DND-41 (cell line): ENCODE results near the gene PROM2.

Source experiments
- ATAC-seq: fragments of 200-7000 bp; cut with Tn5 transposase; 3 replicates; pipeline ENCODE4 v1.9.1; 2021; ENCODE audit warnings: low read depth; ENCODE audit not compliant: insufficient read depth
- DNase-seq: peaks from one replicate; pipeline ENCODE4 v3.0.0-alpha.2; 2020
- H2AFZ ChIP-seq: 2 replicates; pipeline ENCODE4 v1.6.0; 2012; ENCODE audit warnings: low read depth, low read length
- H3K27ac ChIP-seq: 2 replicates; pipeline ENCODE4 v1.5.1; 2012; ENCODE audit warnings: low read length, inconsistent platforms
- H3K27me3 ChIP-seq: fragments of 200-600 bp; sonication (generic); 2 replicates; pipeline ENCODE4 v1.6.0; 2012; ENCODE audit warnings: low read length, mild to moderate bottlenecking, inconsistent platforms; ENCODE audit not compliant: insufficient read depth, poor library complexity
- H3K36me3 ChIP-seq: 2 replicates; pipeline ENCODE4 v1.5.1; 2012; ENCODE audit warnings: low read length, inconsistent platforms; ENCODE audit not compliant: insufficient read depth
- H3K4me1 ChIP-seq: 2 replicates; pipeline ENCODE4 v1.5.1; 2012; ENCODE audit warnings: mild to moderate bottlenecking, low read length; ENCODE audit not compliant: insufficient read depth
- H3K4me2 ChIP-seq: 2 replicates; pipeline ENCODE4 v1.6.0; 2012; ENCODE audit warnings: mild to moderate bottlenecking, moderate library complexity, low read length, inconsistent platforms; ENCODE audit not compliant: insufficient read depth
- H3K4me3 ChIP-seq, 2 experiments: fragments of 200-600 bp in 1 of 2; shearing (Covaris generic) in 1 of 2; 2 replicates each; pipeline ENCODE4 v1.5.1; 2012 to 2016; ENCODE audit warnings: inconsistent platforms in 2 of 2, low read length in 2 of 2, mild to moderate bottlenecking in 2 of 2, low read depth in 1 of 2, moderate library complexity in 1 of 2
- H3K79me2 ChIP-seq: 2 replicates; pipeline ENCODE4 v1.6.0; 2012; ENCODE audit warnings: low read length, inconsistent platforms; ENCODE audit not compliant: insufficient read depth
- H3K9ac ChIP-seq: 2 replicates; pipeline ENCODE4 v1.6.0; 2012; ENCODE audit warnings: low read depth, mild to moderate bottlenecking, inconsistent platforms, low read length, moderate library complexity
- H3K9me3 ChIP-seq: 2 replicates; pipeline ENCODE4 v1.5.1; 2012; ENCODE audit warnings: low read length, moderate library complexity, mild to moderate bottlenecking, inconsistent platforms; ENCODE audit not compliant: insufficient read depth, severe bottlenecking
- H4K20me1 ChIP-seq: 2 replicates; pipeline ENCODE4 v1.6.0; 2012; ENCODE audit warnings: low read length; ENCODE audit not compliant: insufficient read depth
- EZH2 ChIP-seq: IDR thresholded peaks from 3 replicates; pipeline ENCODE4 v1.6.1; 2012; ENCODE audit warnings: borderline replicate concordance, low read depth, mild to moderate bottlenecking, moderate library complexity, low read length, inconsistent platforms; ENCODE audit not compliant: severe bottlenecking
- TF ChIP-seq, protein P1 (sequence below): IDR thresholded peaks from 2 replicates; pipeline ENCODE4 v1.5.1; 2012; ENCODE audit warnings: borderline replicate concordance, low read length, moderate library complexity, mild to moderate bottlenecking; ENCODE audit not compliant: poor library complexity, severe bottlenecking; ENCODE audit errors: extremely low read depth

The PROM2 gene

DNA sequence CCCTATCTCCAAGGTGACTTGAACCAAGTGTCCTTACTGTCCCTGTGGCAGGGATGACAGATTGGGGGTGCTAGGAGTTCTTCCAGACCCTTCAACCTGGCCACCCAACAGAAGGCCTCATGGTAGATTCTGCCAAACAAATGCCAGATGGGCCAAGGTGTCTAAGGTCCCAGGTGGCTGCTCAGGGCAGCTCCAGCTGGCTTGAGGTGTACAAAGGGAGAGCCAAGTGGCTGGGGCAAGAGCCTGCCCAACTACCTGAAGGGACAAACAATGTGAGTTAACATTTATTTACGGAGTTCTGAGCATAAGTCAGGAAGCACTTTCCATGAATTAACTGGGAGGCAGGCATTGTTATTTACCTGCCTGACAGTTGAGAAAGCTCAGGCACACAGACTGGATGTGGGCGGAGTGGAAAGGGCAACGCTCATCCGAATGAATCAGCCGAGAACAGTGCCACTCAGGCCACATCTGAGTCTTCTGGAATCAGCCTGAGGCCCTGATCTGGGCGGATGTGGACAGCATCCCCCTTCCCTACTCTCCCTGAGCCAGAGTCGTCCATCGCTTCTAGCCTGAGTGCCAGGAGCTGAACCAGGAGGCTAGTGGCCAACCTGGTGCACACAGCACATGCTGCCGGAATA, 18.5 kb downstream of the PROM2 start:
- no peak overlapping the region for H3K4me2 ChIP-seq
- ATAC-seq (no peak), DNase-seq (no peak)
- no peak overlapping the region for H3K27ac ChIP-seq
- no peaks in the 10 kb centered on the region for H4K20me1 ChIP-seq
- H3K4me1 ChIP-seq, result peaks cover 14% of the 10 kb centered on the region
- TF ChIP-seq EZH2, result no peak
- TF ChIP-seq, protein P1, sequence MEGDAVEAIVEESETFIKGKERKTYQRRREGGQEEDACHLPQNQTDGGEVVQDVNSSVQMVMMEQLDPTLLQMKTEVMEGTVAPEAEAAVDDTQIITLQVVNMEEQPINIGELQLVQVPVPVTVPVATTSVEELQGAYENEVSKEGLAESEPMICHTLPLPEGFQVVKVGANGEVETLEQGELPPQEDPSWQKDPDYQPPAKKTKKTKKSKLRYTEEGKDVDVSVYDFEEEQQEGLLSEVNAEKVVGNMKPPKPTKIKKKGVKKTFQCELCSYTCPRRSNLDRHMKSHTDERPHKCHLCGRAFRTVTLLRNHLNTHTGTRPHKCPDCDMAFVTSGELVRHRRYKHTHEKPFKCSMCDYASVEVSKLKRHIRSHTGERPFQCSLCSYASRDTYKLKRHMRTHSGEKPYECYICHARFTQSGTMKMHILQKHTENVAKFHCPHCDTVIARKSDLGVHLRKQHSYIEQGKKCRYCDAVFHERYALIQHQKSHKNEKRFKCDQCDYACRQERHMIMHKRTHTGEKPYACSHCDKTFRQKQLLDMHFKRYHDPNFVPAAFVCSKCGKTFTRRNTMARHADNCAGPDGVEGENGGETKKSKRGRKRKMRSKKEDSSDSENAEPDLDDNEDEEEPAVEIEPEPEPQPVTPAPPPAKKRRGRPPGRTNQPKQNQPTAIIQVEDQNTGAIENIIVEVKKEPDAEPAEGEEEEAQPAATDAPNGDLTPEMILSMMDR, result no peak
- peaks cover 12% of the 10 kb centered on the region for H3K9me3 ChIP-seq
- 0 out of 2 replicates have a peak, but pooled peaks cover 4% of the 10 kb centered on the region for H3K79me2 ChIP-seq
- no peak overlapping the region for H3K4me3 ChIP-seq
- no peaks in the 10 kb centered on the region for H3K36me3 ChIP-seq
- no peak overlapping the region for H3K9ac ChIP-seq
- no peaks in the 10 kb centered on the region for H3K27me3 ChIP-seq
- no peak overlapping the region for H2AFZ ChIP-seq

DNA sequence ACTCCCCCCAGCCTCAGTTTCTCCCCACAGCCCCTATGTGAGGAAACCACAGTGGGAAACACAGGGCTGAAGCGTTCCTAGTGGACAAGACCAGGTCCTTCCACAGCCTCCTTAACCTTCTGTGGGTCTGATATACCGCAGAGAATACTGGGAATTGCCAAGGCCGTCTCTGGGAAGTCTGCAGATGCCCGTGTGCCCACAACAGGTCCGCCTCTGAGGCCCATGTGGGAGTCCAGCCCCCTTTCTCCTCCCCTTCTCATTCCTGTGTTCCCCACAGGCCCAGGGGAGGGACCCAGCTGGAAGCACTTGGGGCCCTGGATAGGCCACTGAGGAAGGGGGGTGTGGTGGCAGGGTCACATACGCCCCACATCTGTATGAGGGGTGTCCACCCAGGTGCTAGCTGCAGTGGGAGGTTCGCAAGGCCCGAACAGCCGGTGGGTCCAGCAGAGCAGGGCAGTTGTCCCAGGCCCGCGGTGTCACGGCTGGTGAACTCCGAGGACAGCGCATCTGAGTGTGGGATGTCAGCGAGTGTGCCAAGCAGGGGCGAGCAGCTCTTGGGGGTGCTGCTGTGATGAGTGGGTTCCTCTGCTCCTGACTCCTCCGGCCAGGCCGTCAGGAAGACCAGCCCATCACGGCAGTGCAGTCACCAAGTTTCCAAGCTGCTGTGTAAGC, 20.5 kb downstream of the PROM2 start:
- no peak for DNase-seq
- ATAC-seq, result no peak
- Histone ChIP-seq H2AFZ (no peak overlapping the region), H4K20me1 (peaks cover under 1% of the 10 kb centered on the region; the same call in 1 of the 2 replicates), H3K9ac (no peak overlapping the region), H3K4me1 (peaks cover 32% of the 10 kb centered on the region), H3K27me3 (no peaks in the 10 kb centered on the region), H3K27ac (no peak overlapping the region), H3K79me2 (0 out of 2 replicates have a peak, but pooled peaks cover 4% of the 10 kb centered on the region), H3K4me2 (no peak overlapping the region), H3K4me3 (no peak overlapping the region), H3K36me3 (no peaks in the 10 kb centered on the region), H3K9me3 (peaks cover 12% of the 10 kb centered on the region)
- TF ChIP-seq EZH2, result no peak
- TF ChIP-seq, protein P1, result no peak

DNA sequence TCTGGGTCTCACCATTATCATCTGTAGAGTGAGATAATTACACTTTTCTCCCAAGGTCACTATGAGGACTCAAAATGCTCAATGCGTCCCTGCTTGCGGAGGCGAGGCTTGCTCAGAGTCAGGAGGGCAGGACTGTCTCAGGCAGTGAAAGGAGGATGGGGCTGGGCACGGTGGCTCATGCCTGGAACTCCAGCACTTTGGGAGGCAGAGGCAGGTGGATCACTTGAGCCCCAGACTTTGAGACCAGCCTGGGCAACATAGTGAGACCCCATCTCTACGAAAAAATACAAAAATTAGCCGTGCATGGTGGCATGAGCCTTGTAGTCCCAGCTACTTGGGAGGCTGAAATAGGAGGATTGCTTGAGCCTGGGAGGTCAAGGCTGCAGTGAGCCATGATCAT, 21.1 kb downstream of the PROM2 start:
- H3K4me2 ChIP-seq, result no peak overlapping the region
- DNase-seq, result no peak
- 0 out of 2 replicates have a peak, but pooled peaks cover 4% of the 10 kb centered on the region for H3K79me2 ChIP-seq
- ATAC-seq, result no peak
- no peaks in the 10 kb centered on the region for H3K36me3 ChIP-seq
- H3K4me3 ChIP-seq, result no peak overlapping the region
- no peak overlapping the region for H3K27ac ChIP-seq
- H3K27me3 ChIP-seq, result no peaks in the 10 kb centered on the region
- no peak overlapping the region for H3K9ac ChIP-seq
- H3K9me3 ChIP-seq, result peaks cover 10% of the 10 kb centered on the region
- H2AFZ ChIP-seq, result no peak overlapping the region
- H4K20me1 ChIP-seq, result peaks cover 3% of the 10 kb centered on the region; the same call in 1 of the 2 replicates
- TF ChIP-seq, protein P1, result no peak
- no peak for TF ChIP-seq EZH2
- peaks cover 39% of the 10 kb centered on the region for H3K4me1 ChIP-seq
